GM18858 (cell line): ENCODE measurements around the gene CCDC8.
"Not testable (repeated sequence)": the region's sequence is repeated elsewhere in the genome, so short reads cannot be mapped to it uniquely, and the experiment has no call there.

Experiments used
- ATAC-seq: cut with Tn5 transposase; IDR thresholded peaks from one replicate; pipeline ENCODE4 v1.9.1; 2021; ENCODE audit not compliant: unreplicated experiment

Gene CCDC8

GRCh38 chr19:46383846-46384245 is 29.5 kb downstream of the CCDC8 start:
- ATAC-seq, result no peak

- no peak for ATAC-seq
Observed at GRCh38 chr19:46383171-46383815, 30.1 kb downstream of the CCDC8 start.

- ATAC-seq, result no peak
Observed at GRCh38 chr19:46381756-46382345, 31.5 kb downstream of the CCDC8 start.

- ATAC-seq, result no peak
Observed at GRCh38 chr19:46381346-46381745, 32.0 kb downstream of the CCDC8 start.

- no peak for ATAC-seq
Observed at GRCh38 chr19:46380690-46381089, 32.7 kb downstream of the CCDC8 start.

GRCh38 chr19:46378268-46378667 is 35.1 kb downstream of the CCDC8 start:
- no peak for ATAC-seq

- ATAC-seq, result no peak
Observed at GRCh38 chr19:46376241-46377153, 36.9 kb downstream of the CCDC8 start.

GRCh38 chr19:46375476-46376067 is 37.8 kb downstream of the CCDC8 start:
- ATAC-seq, result not testable (repeated sequence)

- no peak for ATAC-seq
Observed at GRCh38 chr19:46374536-46375475, 38.6 kb downstream of the CCDC8 start.

- ATAC-seq, result no peak
Observed at GRCh38 chr19:46373491-46374359, 39.6 kb downstream of the CCDC8 start.

- ATAC-seq, result no peak
Observed at GRCh38 chr19:46372901-46373490, 40.4 kb downstream of the CCDC8 start.

- ATAC-seq, result no peak
Observed at GRCh38 chr19:46371371-46371901, 41.9 kb downstream of the CCDC8 start.

GRCh38 chr19:46369817-46370216 is 43.5 kb downstream of the CCDC8 start:
- no peak for ATAC-seq

- no peak for ATAC-seq
Observed at GRCh38 chr19:46368116-46368515, 45.2 kb downstream of the CCDC8 start.

- ATAC-seq, result no peak
Observed at GRCh38 chr19:46367426-46367825, 45.9 kb downstream of the CCDC8 start.

- no peak for ATAC-seq
Observed at GRCh38 chr19:46366620-46367292, 46.6 kb downstream of the CCDC8 start.

- ATAC-seq, result no peak
Observed at GRCh38 chr19:46365561-46365960, 47.8 kb downstream of the CCDC8 start.

GRCh38 chr19:46364359-46364758 is 49.0 kb downstream of the CCDC8 start:
- ATAC-seq, result no peak
